Measurements from ENCODE around the gene CFAP68. TPM values are rescaled to one million over a fixed set of nuclear protein-coding genes. Genes with fewer than 3 reads are reported as not detected.

CFAP68 gene
- total RNA-seq, 4 donors from 2014 or later, result 12.7 to 28.8 (median 17.7) TPM

- WGBS, 2 donors, result 48 to 66% methylated on average over 2 of the region's 2 CpGs
- H3K4me1 ChIP-seq, result peaks cover 15 to 52% (median 26%) of the 10 kb centered on the region in 3 donors
- H3K36me3 ChIP-seq, result no peaks in the 10 kb centered on the region
- H3K27me3 ChIP-seq, result no peaks in the 10 kb centered on the region
- TF ChIP-seq CTCF (IDR thresholded peaks at IDR 0.05) (no peak), POLR2A (IDR thresholded peaks at IDR 0.05) (no peak)
- intact Hi-C loops (cut with DNase I), result loop anchor here (10.0 kb wide), 1 partner anchor 46 kb away; the partner anchor contains the start of genes ALG9, CFAP68 and FDXACB1
- no peak overlapping the region for H3K27ac ChIP-seq
- H3K9me3 ChIP-seq, result no peaks in the 10 kb centered on the region
- DNase-seq, result no peak
- H3K4me3 ChIP-seq, result no peak overlapping the region
These were observed 41.6 kb downstream of the CFAP68 start for GRCh38 chr11:111920908-111921307.

- H3K4me1 ChIP-seq, result peaks cover 22 to 60% (median 31%) of the 10 kb centered on the region in 3 donors
- intact Hi-C loops (cut with DNase I), result loop anchor here (10.0 kb wide), 1 partner anchor 47 kb away; the partner anchor contains the start of genes ALG9, CFAP68 and FDXACB1
- no peaks in the 10 kb centered on the region for H3K27me3 ChIP-seq
- no peaks in the 10 kb centered on the region for H3K9me3 ChIP-seq
- no peak for TF ChIP-seq POLR2A (IDR thresholded peaks at IDR 0.05)
- TF ChIP-seq CTCF (IDR thresholded peaks at IDR 0.05), result no peak
- H3K4me3 ChIP-seq, result no peak overlapping the region
- no peaks in the 10 kb centered on the region for H3K36me3 ChIP-seq
- 87 to 92% methylated on average over 7 of the region's 7 CpGs for WGBS, 2 donors
- peak overlapping the region in 1 of 4 donors; percentile 91 for H3K27ac ChIP-seq
- DNase-seq, result no peak
These were observed 42.3 kb downstream of the CFAP68 start for GRCh38 chr11:111921541-111922230.

- intact Hi-C loops (cut with DNase I), result loop anchor here (10.0 kb wide), 1 partner anchor 48 kb away; the partner anchor contains the start of genes ALG9, CFAP68 and FDXACB1
- TF ChIP-seq CTCF (IDR thresholded peaks at IDR 0.05) (no peak), POLR2A (IDR thresholded peaks at IDR 0.05) (no peak)
- WGBS, 2 donors, result 4 to 5% methylated on average over 2 of the region's 2 CpGs
- Histone ChIP-seq H3K27ac (peak overlapping the region; percentile 64 to 93 (median 86)), H3K36me3 (no peaks in the 10 kb centered on the region), H3K9me3 (no peaks in the 10 kb centered on the region), H3K4me1 (peaks cover 27 to 68% (median 35%) of the 10 kb centered on the region in 3 donors), H3K27me3 (no peaks in the 10 kb centered on the region), H3K4me3 (peak overlapping the region in 1 of 4 donors; percentile 3)
- DNase-seq, result no peak
These were observed 43.5 kb downstream of the CFAP68 start for GRCh38 chr11:111922803-111923202.

- Histone ChIP-seq H3K4me3 (peak overlapping the region in 1 of 4 donors; percentile 3), H3K27me3 (no peaks in the 10 kb centered on the region), H3K27ac (peak overlapping the region; percentile 64 to 93 (median 86)), H3K9me3 (no peaks in the 10 kb centered on the region), H3K4me1 (peaks cover 23 to 65% (median 35%) of the 10 kb centered on the region in 3 donors), H3K36me3 (no peaks in the 10 kb centered on the region)
- TF ChIP-seq POLR2A (IDR thresholded peaks at IDR 0.05), result no peak
- TF ChIP-seq CTCF (IDR thresholded peaks at IDR 0.05), result no peak
- no peak for DNase-seq
- WGBS, 2 donors, result 34 to 47% methylated on average over 5 of the region's 5 CpGs
- intact Hi-C loops (cut with DNase I), result loop anchor here (10.0 kb wide), 1 partner anchor 49 kb away; the partner anchor contains the start of genes ALG9, CFAP68 and FDXACB1
These were observed 44.0 kb downstream of the CFAP68 start for GRCh38 chr11:111923351-111923788.

GRCh38 chr11:111923951-111924350 lies 44.6 kb downstream of the CFAP68 start:
- intact Hi-C loops (cut with DNase I), result loop anchor here (10.0 kb wide), 1 partner anchor 49 kb away; the partner anchor contains the start of genes ALG9, CFAP68 and FDXACB1

More at GRCh38 chr11:111923951-111924350, 44.6 kb downstream of the CFAP68 start:
- TF ChIP-seq CTCF (IDR thresholded peaks at IDR 0.05) (no peak), POLR2A (IDR thresholded peaks at IDR 0.05) (no peak)
- peak overlapping the region; percentile 64 to 93 (median 86) for H3K27ac ChIP-seq
- no peaks in the 10 kb centered on the region for H3K9me3 ChIP-seq
- peaks cover 23 to 59% (median 34%) of the 10 kb centered on the region in 3 donors for H3K4me1 ChIP-seq
- DNase-seq, result no peak
- no peak overlapping the region for H3K4me3 ChIP-seq
- no peaks in the 10 kb centered on the region for H3K36me3 ChIP-seq
- no peaks in the 10 kb centered on the region for H3K27me3 ChIP-seq

Data from esophagus squamous epithelium (tissue), 5 donors.